ENCODE results near the gene ARSG. TPM values are rescaled to one million over a fixed set of nuclear protein-coding genes. Genes with fewer than 3 reads are reported as not detected.

Gene ARSG
- total and polyA plus RNA-seq, 4 experiments from 2014 or later, result 10.4 to 19.1 (median 13.1) TPM

DNA sequence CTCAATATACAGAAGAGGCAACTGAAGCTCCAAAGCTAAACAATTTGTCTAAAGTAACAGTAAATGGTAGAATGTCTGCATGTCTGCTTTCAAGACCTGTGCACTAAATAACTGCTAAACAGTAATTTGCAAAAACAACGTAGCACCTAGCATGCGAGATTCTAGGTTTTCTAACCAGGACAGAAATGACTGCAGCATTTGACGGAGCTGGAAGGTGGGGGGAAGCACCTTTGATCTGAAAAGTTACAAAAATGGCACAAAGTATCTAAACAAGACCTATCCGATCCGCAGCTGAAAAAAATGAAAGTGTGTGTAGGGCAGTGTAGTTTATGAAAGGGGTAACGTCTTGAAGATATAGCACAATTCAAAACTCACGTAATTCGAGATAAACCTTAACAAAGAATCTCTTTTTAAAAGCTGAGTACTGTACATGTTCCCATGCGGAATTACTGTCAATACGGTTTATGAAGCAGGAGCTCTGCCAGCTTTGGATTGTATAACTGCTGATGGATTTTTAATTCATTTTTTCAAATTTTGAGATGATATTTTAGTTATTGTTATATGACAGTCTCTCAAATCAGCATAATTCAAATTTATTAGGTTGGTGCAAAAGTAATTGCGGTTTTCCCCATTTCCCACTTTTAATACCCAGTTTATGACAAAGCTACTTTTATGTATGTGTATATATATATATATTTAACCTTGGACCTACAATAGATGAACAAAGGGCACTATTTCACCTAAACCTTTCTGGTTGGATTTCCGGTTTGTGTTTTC, 167.2 kb downstream of the ARSG start:
- no peaks in the 10 kb centered on the region for H3K9me3 ChIP-seq (ENCODE audit: control insufficient read depth in 1 of 2, low read length in 2 of 2)
- POLR2A ChIA-PET (ENCODE audit: partially characterized antibody), result interaction anchor here (0.9 to 8.9 kb wide), 23 partner anchors 19 to 571 kb away, joined by 3 to 107 read pairs (median 5); partner anchors contain the start of genes AMZ2, ARSG, PRKAR1A and SLC16A6
- no peaks in the 10 kb centered on the region for H3K27me3 ChIP-seq (ENCODE audit: insufficient read depth, low read length)
- peak overlapping the region; percentile 34 to 57 for H3K4me3 ChIP-seq (ENCODE audit: low read length in 2 of 2)
- intact Hi-C loops (cut with micrococcal nuclease), result no loop called here
- H3K9me3 Mint-ChIP-seq, result no peaks in the 10 kb centered on the region
- H3K4me1 ChIP-seq (ENCODE audit: insufficient read depth, low read length), result peaks cover 63% of the 10 kb centered on the region
- peaks cover 40 to 68% (median 53%) of the 10 kb centered on the region in 4 donors for H3K4me1 Mint-ChIP-seq
- CTCF ChIA-PET (ENCODE audit: partially characterized antibody), result interaction anchor here (0.6 to 9.3 kb wide), 14 partner anchors 9 to 418 kb away, joined by 3 to 142 read pairs (median 4); no protein-coding TSS in a partner anchor
- H3K27ac ChIP-seq (ENCODE audit: low read depth, low read length), result peak overlapping the region; percentile 64
- no peak for DNase-seq
- peak overlapping the region; percentile 85 to 97 (median 95) for H3K27ac Mint-ChIP-seq
- H3K36me3 ChIP-seq (ENCODE audit: insufficient read depth, low read length), result no peaks in the 10 kb centered on the region
- H3K36me3 Mint-ChIP-seq, result no peaks in the 10 kb centered on the region
- no peaks in the 10 kb centered on the region for H3K27me3 Mint-ChIP-seq
- H3K4me3 Mint-ChIP-seq, result peak overlapping the region; percentile 76 to 92 (median 86)

DNA sequence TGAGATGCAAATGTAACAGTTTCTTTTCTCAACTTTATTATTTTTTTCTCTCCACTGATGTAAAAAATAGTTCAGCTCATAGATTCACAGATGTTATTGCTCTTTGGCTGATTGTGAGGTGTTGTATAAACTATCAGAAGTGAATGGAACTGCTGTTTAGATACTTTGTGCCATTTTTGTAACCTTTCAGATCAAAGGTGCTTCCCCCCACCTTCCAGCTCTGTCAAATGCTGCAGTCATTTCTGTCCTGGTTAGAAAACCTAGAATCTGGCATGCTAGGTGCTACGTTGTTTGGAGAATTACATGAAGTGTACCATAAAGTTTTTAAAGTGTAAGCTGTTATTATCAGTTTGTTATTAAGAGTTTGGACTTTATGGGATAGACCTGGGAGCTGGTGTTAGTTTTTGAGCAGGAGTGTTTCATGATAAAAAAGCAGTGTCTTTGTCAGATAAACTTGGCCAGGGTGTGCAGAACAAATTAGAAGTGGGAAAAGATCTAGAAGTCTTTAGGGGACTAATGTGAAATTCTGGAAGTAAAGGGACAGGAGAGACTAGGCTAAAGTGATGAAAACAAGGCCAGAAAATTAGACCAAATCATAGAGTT, 167.8 kb downstream of the ARSG start:
- no peaks in the 10 kb centered on the region for H3K9me3 Mint-ChIP-seq
- Histone ChIP-seq H3K4me1 (ENCODE audit: insufficient read depth, low read length) (peaks cover 63% of the 10 kb centered on the region), H3K27ac (ENCODE audit: low read depth, low read length) (no peak overlapping the region), H3K9me3 (ENCODE audit: control insufficient read depth in 1 of 2, low read length in 2 of 2) (no peaks in the 10 kb centered on the region), H3K27me3 (ENCODE audit: insufficient read depth, low read length) (no peaks in the 10 kb centered on the region), H3K36me3 (ENCODE audit: insufficient read depth, low read length) (no peaks in the 10 kb centered on the region), H3K4me3 (ENCODE audit: low read length in 2 of 2) (no peak overlapping the region)
- H3K27me3 Mint-ChIP-seq, result no peaks in the 10 kb centered on the region
- ChIA-PET POLR2A (ENCODE audit: partially characterized antibody) (interaction anchor here (1.2 to 8.9 kb wide), 12 partner anchors 20 to 572 kb away, joined by 3 to 107 read pairs (median 14); partner anchors contain the start of genes AMZ2, ARSG and SLC16A6), CTCF (ENCODE audit: partially characterized antibody) (interaction anchor here (0.8 to 9.3 kb wide), 9 partner anchors 9 to 408 kb away, joined by 3 to 142 read pairs (median 4); no protein-coding TSS in a partner anchor)
- H3K36me3 Mint-ChIP-seq, result no peaks in the 10 kb centered on the region
- H3K4me3 Mint-ChIP-seq, result peak overlapping the region in 4 of 8 donors; percentile 26 to 61 (median 36)
- intact Hi-C loops (cut with micrococcal nuclease), result no loop called here
- peak overlapping the region; percentile 30 to 86 (median 82) for H3K27ac Mint-ChIP-seq
- no peak for DNase-seq
- peaks cover 40 to 68% (median 53%) of the 10 kb centered on the region in 4 donors for H3K4me1 Mint-ChIP-seq

DNA sequence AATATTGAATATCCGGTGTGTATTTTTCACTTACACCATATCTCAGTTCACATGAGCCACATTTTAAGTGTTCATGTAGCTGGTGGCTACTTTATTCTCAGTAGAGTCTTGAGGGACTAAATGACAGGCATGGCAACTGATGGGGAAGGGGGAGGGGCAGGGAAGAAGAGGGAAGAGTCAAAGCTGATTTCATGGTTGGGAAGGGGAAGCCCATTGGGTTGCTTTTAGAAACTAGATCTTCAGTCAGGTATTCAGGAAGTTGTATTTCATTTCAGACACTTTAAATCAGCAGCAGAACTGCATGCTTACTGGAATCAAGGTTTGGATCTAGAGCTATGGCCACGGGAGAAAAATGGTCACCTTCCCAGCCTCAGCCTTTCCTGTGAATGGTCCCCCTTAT, 168.9 kb downstream of the ARSG start:
- peak overlapping the region; percentile 53 for H3K27ac ChIP-seq (ENCODE audit: low read depth, low read length)
- Mint-ChIP-seq H3K4me1 (peaks cover 40 to 68% (median 53%) of the 10 kb centered on the region in 4 donors), H3K9me3 (no peaks in the 10 kb centered on the region), H3K36me3 (no peaks in the 10 kb centered on the region), H3K4me3 (peak overlapping the region in 5 of 8 donors; percentile 17 to 65 (median 48)), H3K27ac (peak overlapping the region; percentile 31 to 94 (median 91)), H3K27me3 (no peaks in the 10 kb centered on the region)
- no peaks in the 10 kb centered on the region for H3K27me3 ChIP-seq (ENCODE audit: insufficient read depth, low read length)
- ChIA-PET POLR2A (ENCODE audit: partially characterized antibody) (interaction anchor here (0.6 to 8.9 kb wide), 11 partner anchors 21 to 288 kb away, joined by 3 to 107 read pairs (median 5); partner anchors contain the start of genes AMZ2, ARSG and SLC16A6), CTCF (ENCODE audit: partially characterized antibody) (interaction anchor here (0.7 to 9.3 kb wide), 10 partner anchors 14 to 501 kb away, joined by 3 to 142 read pairs (median 3); no protein-coding TSS in a partner anchor)
- peak overlapping the region in 1 of 2 donors; percentile 38 for H3K4me3 ChIP-seq (ENCODE audit: low read length in 2 of 2)
- intact Hi-C loops (cut with micrococcal nuclease), result loop anchor here (10.0 kb wide), 3 partner anchors 45 to 745 kb away; partner anchors contain the start of gene NOL11
- DNase-seq, result peak in 1 of 5 donors; percentile 35
- H3K9me3 ChIP-seq (ENCODE audit: control insufficient read depth in 1 of 2, low read length in 2 of 2), result no peaks in the 10 kb centered on the region
- peaks cover 63% of the 10 kb centered on the region for H3K4me1 ChIP-seq (ENCODE audit: insufficient read depth, low read length)
- no peaks in the 10 kb centered on the region for H3K36me3 ChIP-seq (ENCODE audit: insufficient read depth, low read length)

DNA sequence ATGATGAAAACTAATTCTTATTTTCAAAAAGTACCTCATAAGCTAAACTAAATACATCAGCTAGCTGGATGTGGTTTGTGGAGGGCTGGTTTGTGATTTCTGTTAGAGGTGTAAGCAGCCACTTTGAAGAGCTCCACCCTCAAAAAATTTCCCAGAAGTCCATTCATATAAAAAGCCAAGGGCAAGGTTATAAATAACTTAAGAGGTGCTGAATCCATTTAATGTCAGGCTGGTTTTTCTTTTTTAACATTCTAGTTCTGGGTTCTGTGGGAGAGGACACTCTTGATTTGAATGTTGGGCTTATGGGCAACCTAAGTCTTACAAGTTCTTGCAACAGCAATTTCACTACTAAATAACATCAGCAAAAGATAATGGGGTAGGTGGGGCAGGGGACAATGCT, 169.4 kb downstream of the ARSG start:
- Histone ChIP-seq H3K27me3 (ENCODE audit: insufficient read depth, low read length) (no peaks in the 10 kb centered on the region), H3K9me3 (ENCODE audit: control insufficient read depth in 1 of 2, low read length in 2 of 2) (no peaks in the 10 kb centered on the region), H3K4me1 (ENCODE audit: insufficient read depth, low read length) (peaks cover 59% of the 10 kb centered on the region), H3K36me3 (ENCODE audit: insufficient read depth, low read length) (no peaks in the 10 kb centered on the region), H3K4me3 (ENCODE audit: low read length in 2 of 2) (no peak overlapping the region), H3K27ac (ENCODE audit: low read depth, low read length) (peak overlapping the region; percentile 53)
- no peaks in the 10 kb centered on the region for H3K27me3 Mint-ChIP-seq
- no peaks in the 10 kb centered on the region for H3K36me3 Mint-ChIP-seq
- intact Hi-C loops (cut with micrococcal nuclease), result loop anchor here (10.0 kb wide), 3 partner anchors 46 to 746 kb away; partner anchors contain the start of gene NOL11
- peaks cover 40 to 67% (median 53%) of the 10 kb centered on the region in 4 donors for H3K4me1 Mint-ChIP-seq
- peak overlapping the region in 7 of 8 donors; percentile 1 to 66 (median 47) for H3K4me3 Mint-ChIP-seq
- POLR2A ChIA-PET (ENCODE audit: partially characterized antibody), result interaction anchor here (0.7 to 8.9 kb wide), 11 partner anchors 21 to 288 kb away, joined by 3 to 107 read pairs (median 5); partner anchors contain the start of genes AMZ2, ARSG and SLC16A6
- H3K9me3 Mint-ChIP-seq, result no peaks in the 10 kb centered on the region
- CTCF ChIA-PET (ENCODE audit: partially characterized antibody), result interaction anchor here (0.7 to 9.3 kb wide), 10 partner anchors 15 to 501 kb away, joined by 3 to 142 read pairs (median 3); no protein-coding TSS in a partner anchor
- peak; percentile 69 to 75 (median 71) for DNase-seq
- peak overlapping the region; percentile 31 to 94 (median 91) for H3K27ac Mint-ChIP-seq

DNA sequence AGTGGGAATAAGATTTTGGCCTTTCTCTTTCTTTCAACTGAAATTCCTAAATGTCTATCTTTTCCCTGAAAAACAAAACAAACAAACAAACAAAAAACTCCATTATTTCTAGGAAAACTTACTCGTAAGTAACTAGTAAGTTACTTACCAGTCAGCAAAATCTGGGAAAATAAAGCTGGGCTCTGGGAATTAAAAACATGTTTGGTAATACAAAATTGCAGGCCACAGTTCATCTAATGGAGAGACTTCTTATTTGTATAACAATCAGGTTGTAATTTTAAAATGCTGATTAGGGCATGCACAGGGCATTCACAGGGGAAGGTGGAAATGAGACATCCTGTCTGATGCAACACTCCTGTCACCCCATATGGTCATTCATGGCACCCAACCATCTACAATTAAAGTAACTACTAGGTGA, 169.8 kb downstream of the ARSG start:
- Histone ChIP-seq H3K4me1 (ENCODE audit: insufficient read depth, low read length) (peaks cover 55% of the 10 kb centered on the region), H3K27ac (ENCODE audit: low read depth, low read length) (peak overlapping the region; percentile 53), H3K4me3 (ENCODE audit: low read length in 2 of 2) (no peak overlapping the region), H3K36me3 (ENCODE audit: insufficient read depth, low read length) (no peaks in the 10 kb centered on the region), H3K27me3 (ENCODE audit: insufficient read depth, low read length) (no peaks in the 10 kb centered on the region), H3K9me3 (ENCODE audit: control insufficient read depth in 1 of 2, low read length in 2 of 2) (no peaks in the 10 kb centered on the region)
- Mint-ChIP-seq H3K4me3 (peak overlapping the region in 3 of 8 donors; percentile 6 to 66 (median 65)), H3K27ac (peak overlapping the region in 6 of 7 donors; percentile 31 to 94 (median 92)), H3K4me1 (peaks cover 42 to 66% (median 51%) of the 10 kb centered on the region in 4 donors), H3K27me3 (no peaks in the 10 kb centered on the region), H3K9me3 (no peaks in the 10 kb centered on the region), H3K36me3 (no peaks in the 10 kb centered on the region)
- DNase-seq, result no peak
- POLR2A ChIA-PET (ENCODE audit: partially characterized antibody), result interaction anchor here (1.0 to 8.9 kb wide), 9 partner anchors 22 to 289 kb away, joined by 3 to 107 read pairs (median 6); partner anchors contain the start of genes AMZ2, ARSG and SLC16A6
- intact Hi-C loops (cut with micrococcal nuclease), result loop anchor here (10.0 kb wide), 3 partner anchors 46 to 746 kb away; partner anchors contain the start of gene NOL11
- CTCF ChIA-PET (ENCODE audit: partially characterized antibody), result interaction anchor here (0.9 to 9.3 kb wide), 7 partner anchors 15 to 502 kb away, joined by 3 to 142 read pairs (median 6); no protein-coding TSS in a partner anchor

DNA sequence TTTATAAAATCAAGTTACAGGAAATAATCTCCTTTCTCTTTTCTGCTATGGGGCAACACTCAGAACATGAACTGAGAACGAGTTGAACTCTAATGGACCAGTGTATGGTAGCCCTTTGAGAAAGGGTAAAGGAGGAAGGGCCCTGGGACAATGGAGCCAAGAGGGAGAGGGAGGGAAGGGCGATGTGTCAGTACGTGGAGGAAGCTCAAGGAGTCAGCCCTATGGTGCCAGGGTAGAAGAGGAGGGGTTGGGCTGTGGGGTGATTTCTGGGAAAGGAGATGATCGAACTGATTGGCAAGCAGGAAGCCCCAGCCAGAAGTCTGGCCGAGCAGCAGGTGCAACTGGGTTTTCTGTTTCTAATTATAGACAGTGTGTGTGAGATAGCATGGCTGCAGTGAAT, 170.3 kb downstream of the ARSG start:
- no peak for DNase-seq
- Mint-ChIP-seq H3K4me1 (peaks cover 41 to 62% (median 49%) of the 10 kb centered on the region in 4 donors), H3K9me3 (no peaks in the 10 kb centered on the region), H3K36me3 (no peaks in the 10 kb centered on the region), H3K27ac (peak overlapping the region; percentile 31 to 94 (median 88)), H3K27me3 (no peaks in the 10 kb centered on the region), H3K4me3 (peak overlapping the region in 5 of 8 donors; percentile 26 to 55 (median 32))
- POLR2A ChIA-PET (ENCODE audit: partially characterized antibody), result interaction anchor here (1.0 to 8.9 kb wide), 6 partner anchors 22 to 289 kb away, joined by 3 to 107 read pairs (median 10); partner anchors contain the start of genes AMZ2, ARSG and SLC16A6
- CTCF ChIA-PET (ENCODE audit: partially characterized antibody), result interaction anchor here (1.1 to 9.3 kb wide), 8 partner anchors 9 to 502 kb away, joined by 3 to 142 read pairs (median 4); no protein-coding TSS in a partner anchor
- Histone ChIP-seq H3K27me3 (ENCODE audit: insufficient read depth, low read length) (no peaks in the 10 kb centered on the region), H3K36me3 (ENCODE audit: insufficient read depth, low read length) (no peaks in the 10 kb centered on the region), H3K4me3 (ENCODE audit: low read length in 2 of 2) (no peak overlapping the region), H3K9me3 (ENCODE audit: control insufficient read depth in 1 of 2, low read length in 2 of 2) (no peaks in the 10 kb centered on the region), H3K4me1 (ENCODE audit: insufficient read depth, low read length) (peaks cover 50% of the 10 kb centered on the region), H3K27ac (ENCODE audit: low read depth, low read length) (no peak overlapping the region)
- intact Hi-C loops (cut with micrococcal nuclease), result loop anchor here (10.0 kb wide), 3 partner anchors 47 to 747 kb away; partner anchors contain the start of gene NOL11
